H1 (cell line): ENCODE data around the gene ALDH3B1. TPM values are rescaled to one million over a fixed set of nuclear protein-coding genes. Genes with fewer than 3 reads are reported as not detected.

ENCODE experiments used
- CTCF ChIA-PET: fragments of 300-600 bp; sonication (Branson Sonifier 250); formaldehyde crosslinking; loops from one replicate; lab custom pipeline; 2021; ENCODE audit not compliant: partially characterized antibody; lab: Charles Lee
- POLR2A ChIA-PET: fragments of 300-600 bp; sonication (Branson Sonifier 250); formaldehyde crosslinking; loops from one replicate; lab custom pipeline; 2021; ENCODE audit warnings: inconsistent platforms; ENCODE audit not compliant: partially characterized antibody; lab: Charles Lee
- DNase-seq, 2 experiments: peaks; one replicate each; pipeline versions ENCODE4 v3.0.0 to v3.0.0-alpha.2; 2010 to 2022; ENCODE audit warnings: low spot score in 2 of 2, low read depth in 1 of 2, mixed read lengths in 1 of 2
- FAIRE-seq: peaks from 2 replicates; lab custom pipeline; 2011; peaks lifted over from hg19 to GRCh38; lab: Jason Lieb, UNC
- H2AFZ ChIP-seq: 2 replicates; pipeline ENCODE4 v1.8.1; 2012; ENCODE audit warnings: low read length, inconsistent platforms
- H2AK5ac ChIP-seq: 2 replicates; pipeline ENCODE4 v1.6.1; 2013; ENCODE audit warnings: low read depth, low read length
- H2BK120ac ChIP-seq: replicated peaks from 2 replicates; pipeline ENCODE3; 2013; ENCODE audit warnings: low read depth, low read length, inconsistent platforms
- H2BK12ac ChIP-seq: 2 replicates; pipeline ENCODE4 v1.6.1; 2013; ENCODE audit warnings: low read depth, low read length
- H2BK15ac ChIP-seq: 2 replicates; pipeline ENCODE4 v1.6.1; 2013; ENCODE audit warnings: low read length
- H2BK20ac ChIP-seq: 2 replicates; pipeline ENCODE4 v1.6.1; 2013; ENCODE audit warnings: low read length
- H2BK5ac ChIP-seq: 2 replicates; pipeline ENCODE4 v1.6.1; 2013; ENCODE audit warnings: low read depth, low read length
- H3K14ac ChIP-seq: 2 replicates; pipeline ENCODE4 v1.6.1; 2013; ENCODE audit warnings: inconsistent platforms; ENCODE audit not compliant: insufficient read length
- H3K18ac ChIP-seq: 2 replicates; pipeline ENCODE4 v1.6.1; 2013; ENCODE audit warnings: low read length; ENCODE audit errors: extremely low read depth
- H3K23ac ChIP-seq: 2 replicates; pipeline ENCODE4 v1.6.1; 2013; ENCODE audit warnings: inconsistent platforms; ENCODE audit not compliant: insufficient read length
- H3K23me2 ChIP-seq: 2 replicates; pipeline ENCODE4 v1.6.1; 2013; ENCODE audit warnings: low read depth, low read length
- H3K27ac ChIP-seq: 2 replicates; pipeline ENCODE4 v1.6.1; 2011; ENCODE audit warnings: low read depth, low read length, inconsistent platforms
- H3K27me3 ChIP-seq, 4 experiments: replicated peaks in 1 of 4; 1 replicate in 1 of 4; 2 replicates in 3 of 4; pipeline versions ENCODE4 v1.6.1 to v1.8.1; 2011 to 2013; ENCODE audit warnings: low read length in 3 of 4, mild to moderate bottlenecking in 3 of 4, inconsistent platforms in 2 of 4, mixed read lengths in 2 of 4, moderate library complexity in 1 of 4; ENCODE audit not compliant: control insufficient read depth in 3 of 4, insufficient read depth in 3 of 4; ENCODE audit errors: extremely low read depth in 1 of 4
- H3K36me3 ChIP-seq, 4 experiments: 2 replicates each; pipeline versions ENCODE4 v1.6.1 to v1.8.1; 2011 to 2013; ENCODE audit warnings: mild to moderate bottlenecking in 4 of 4, low read length in 3 of 4, moderate library complexity in 2 of 4, control low read depth in 1 of 4, inconsistent platforms in 1 of 4; ENCODE audit not compliant: insufficient read depth in 4 of 4, control insufficient read depth in 2 of 4
- H3K4ac ChIP-seq: replicated peaks from 2 replicates; pipeline ENCODE3; 2013; ENCODE audit warnings: low read length, low read depth, mixed read lengths, inconsistent platforms; ENCODE audit not compliant: insufficient read length
- H3K4me1 ChIP-seq, 4 experiments: replicated peaks in 1 of 4; 1 replicate in 1 of 4; 2 replicates in 3 of 4; pipeline versions ENCODE4 v1.6.1 to v1.8.1; 2011 to 2013; ENCODE audit warnings: low read length in 3 of 4, inconsistent platforms in 2 of 4, mixed read lengths in 1 of 4; ENCODE audit not compliant: insufficient read depth in 4 of 4, control insufficient read depth in 3 of 4
- H3K4me2 ChIP-seq, 2 experiments: 2 replicates each; pipeline versions ENCODE4 v1.6.1 to v1.8.1; 2011 to 2013; ENCODE audit warnings: low read depth in 2 of 2, low read length in 2 of 2, control low read depth in 1 of 2, inconsistent platforms in 1 of 2, mild to moderate bottlenecking in 1 of 2; ENCODE audit not compliant: insufficient read depth in 1 of 2
- H3K4me3 ChIP-seq, 4 experiments: fragments of 200-600, 300-600 bp in 1 of 4; sonication (generic), shearing (Covaris generic), sonication (Bioruptor Twin) in 1 of 4; 2 replicates each; pipeline versions ENCODE4 v1.5.1 to v1.8.1; 2011 to 2016; ENCODE audit warnings: low read length in 4 of 4, low read depth in 3 of 4, control low read depth in 2 of 4, inconsistent platforms in 2 of 4, mild to moderate bottlenecking in 2 of 4, mixed read lengths in 1 of 4, moderate library complexity in 1 of 4; ENCODE audit not compliant: insufficient read depth in 2 of 4; ENCODE audit errors: extremely low read depth in 1 of 4
- H3K56ac ChIP-seq: replicated peaks from 2 replicates; pipeline ENCODE3; 2013; ENCODE audit warnings: low read depth, mild to moderate bottlenecking, mixed read lengths, low read length, inconsistent platforms; ENCODE audit not compliant: insufficient read length
- H3K79me1 ChIP-seq: 2 replicates; pipeline ENCODE4 v1.6.1; 2013; ENCODE audit warnings: low read depth, low read length, control low read depth
- H3K79me2 ChIP-seq, 2 experiments: 2 replicates each; pipeline versions ENCODE4 v1.6.1 to v1.8.1; 2012 to 2013; ENCODE audit warnings: low read length in 2 of 2, mild to moderate bottlenecking in 2 of 2, inconsistent platforms in 1 of 2; ENCODE audit not compliant: insufficient read depth in 2 of 2, control insufficient read depth in 1 of 2
- H3K9ac ChIP-seq, 4 experiments: replicated peaks in 1 of 4; 1 replicate in 1 of 4; 2 replicates in 3 of 4; pipeline versions ENCODE4 v1.6.1 to v1.8.1; 2011 to 2013; ENCODE audit warnings: low read depth in 3 of 4, low read length in 3 of 4, control low read depth in 2 of 4, mild to moderate bottlenecking in 2 of 4, moderate library complexity in 2 of 4, inconsistent platforms in 1 of 4; ENCODE audit errors: extremely low read depth in 1 of 4
- H3K9me3 ChIP-seq, 2 experiments: 2 replicates each; pipeline versions ENCODE4 v1.6.1 to v1.8.1; 2012 to 2013; ENCODE audit warnings: mild to moderate bottlenecking in 2 of 2, moderate library complexity in 2 of 2, control low read depth in 1 of 2, inconsistent platforms in 1 of 2, low read depth in 1 of 2, low read length in 1 of 2, mixed read lengths in 1 of 2; ENCODE audit not compliant: insufficient read depth in 2 of 2
- H4K20me1 ChIP-seq, 2 experiments: replicated peaks in 1 of 2; 2 replicates each; pipeline versions ENCODE3 to v1.8.1; 2011 to 2013; ENCODE audit warnings: inconsistent platforms in 2 of 2, low read length in 2 of 2, mild to moderate bottlenecking in 1 of 2; ENCODE audit not compliant: insufficient read depth in 2 of 2, control insufficient read depth in 1 of 2
- H4K5ac ChIP-seq: 2 replicates; pipeline ENCODE4 v1.6.1; 2013; ENCODE audit warnings: low read length, low read depth, mixed read lengths, inconsistent platforms; ENCODE audit not compliant: insufficient read length
- H4K8ac ChIP-seq: 2 replicates; pipeline ENCODE4 v1.8.0; 2013; ENCODE audit warnings: mild to moderate bottlenecking, moderate library complexity, low read length, inconsistent platforms; ENCODE audit not compliant: insufficient read depth; ENCODE audit errors: extremely low read depth
- H4K91ac ChIP-seq: replicated peaks from 2 replicates; pipeline ENCODE3; 2013; ENCODE audit warnings: low read length, mixed read lengths, inconsistent platforms; ENCODE audit not compliant: insufficient read length
- BACH1 ChIP-seq: IDR thresholded peaks from 2 replicates; pipeline ENCODE4 v1.6.1; 2012; ENCODE audit warnings: low read length, improper control_type of control experiment
- BCL11A ChIP-seq, 2 experiments: IDR thresholded peaks; one replicate each; pipeline ENCODE4 v1.6.1; 2011; ENCODE audit warnings: low read depth in 2 of 2, low read length in 2 of 2, mild to moderate bottlenecking in 2 of 2
- CTBP2 ChIP-seq: IDR thresholded peaks from 2 replicates; pipeline ENCODE4 v1.7.0; 2011; ENCODE audit warnings: borderline replicate concordance, mild to moderate bottlenecking, moderate library complexity, mixed read lengths, low read length; ENCODE audit not compliant: insufficient read depth, insufficient read length
- EZH2 ChIP-seq: fragments of 200-600 bp; sonication (generic); IDR thresholded peaks from 2 replicates; pipeline ENCODE4 v1.7.1; 2012; ENCODE audit warnings: low read depth, mild to moderate bottlenecking, moderate library complexity, low read length, inconsistent platforms; ENCODE audit not compliant: severe bottlenecking
- HDAC6 ChIP-seq: IDR thresholded peaks from one replicate; pipeline ENCODE4 v1.7.1; 2012; ENCODE audit warnings: low read depth, mild to moderate bottlenecking, inconsistent platforms, low read length, moderate library complexity
- JUND ChIP-seq: IDR thresholded peaks from 2 replicates; pipeline ENCODE4 v1.6.1; 2011; ENCODE audit warnings: mild to moderate bottlenecking, improper control_type of control experiment, low read length
- KDM5A ChIP-seq: fragments of 200-600 bp; IDR thresholded peaks from 2 replicates; pipeline ENCODE4 v1.7.1; 2012; ENCODE audit warnings: mild to moderate bottlenecking, low read length, inconsistent platforms, mixed read lengths
- NANOG ChIP-seq: IDR thresholded peaks from 2 replicates; pipeline ENCODE4 v1.6.1; 2011; ENCODE audit warnings: low read length, low read depth, mild to moderate bottlenecking, inconsistent platforms; ENCODE audit not compliant: insufficient read depth, poor library complexity, severe bottlenecking
- POLR2AphosphoS5 ChIP-seq: IDR thresholded peaks from 2 replicates; pipeline ENCODE4 v1.6.1; 2011; ENCODE audit warnings: low read depth, low read length
- RBBP5 ChIP-seq: IDR thresholded peaks from 2 replicates; pipeline ENCODE4 v1.7.1; 2012; ENCODE audit warnings: low read depth, mild to moderate bottlenecking, inconsistent platforms, low read length, moderate library complexity, borderline replicate concordance
- RNF2 ChIP-seq: fragments of 200-900, 300-1000 bp; sonication (generic); IDR thresholded peaks from 2 replicates; pipeline ENCODE4 v1.7.1; 2016; ENCODE audit warnings: borderline replicate concordance, low read depth, mild to moderate bottlenecking, antibody characterized with exemption, low read length; ENCODE audit not compliant: poor library complexity, severe bottlenecking; ENCODE audit errors: missing control alignments
- SP4 ChIP-seq: IDR thresholded peaks from 2 replicates; pipeline ENCODE4 v1.6.1; 2012; ENCODE audit warnings: low read length, inconsistent platforms
- SUZ12 ChIP-seq: fragments of 200-600 bp; sonication (generic); IDR thresholded peaks from 2 replicates; pipeline ENCODE4 v1.6.1; 2012; ENCODE audit warnings: mild to moderate bottlenecking, inconsistent platforms, low read length, moderate library complexity, mixed read lengths
- TEAD4 ChIP-seq: IDR thresholded peaks from 2 replicates; pipeline ENCODE4 v1.6.1; 2012; ENCODE audit warnings: low read depth, low read length, inconsistent platforms, mixed read lengths
- WGBS, 2 experiments: shearing (Covaris generic) in 1 of 2; methylation state at CpG; one replicate each; pipeline versions ENCODE4 v1.1.6 to v1.1.7; 2013 to 2015; ENCODE audit warnings: low lambda C conversion rate in 2 of 2, mixed read lengths in 2 of 2, inconsistent platforms in 1 of 2, low coverage in 1 of 2, missing lambda C conversion rate in 1 of 2; ENCODE audit not compliant: insufficient replicate concordance in 2 of 2, insufficient coverage in 1 of 2, insufficient read length in 1 of 2; ENCODE audit errors: extremely low coverage in 1 of 2, missing lambda C conversion rate in 1 of 2; 5-methylcytosine and 5-hydroxymethylcytosine counted together
- polyA plus RNA-seq, 7 experiments: library from polyadenylated mRNA; depleted of rRNA in 3 of 7; stranded (reverse) in 5 of 7; unstranded in 2 of 7; fragments of >200 nt in 5 of 7; fragments of 200-250 nt in 2 of 7; gene quantifications; 1 replicate in 5 of 7; 2 replicates in 1 of 7; 4 replicates in 1 of 7; pipeline versions ENCODE4 v1.2.1 to v1.2.3, GENCODE V29; 2011 to 2013; ENCODE audit warnings: missing spikeins in 2 of 7, mixed read lengths in 2 of 7
- total RNA-seq: library from RNA; stranded (reverse); fragmentation: NEBNext Ultra II Directional; extraction: Animal tissue kit (Norgen Biotek cat#: 25700); gene quantifications from 2 replicates; pipeline ENCODE4 v1.2.1, GENCODE V29; 2021

ALDH3B1 gene
- total and polyA plus RNA-seq, 2 of the 8 experiments (the other 6 are each of a cell fraction or from before 2014, with no cell fraction given): 0.32 to 0.47 TPM

- H3K27me3 ChIP-seq: no peaks in the 10 kb centered on the region
- no peak overlapping the region for H2BK12ac ChIP-seq
- ChIA-PET CTCF (interaction anchor here (1.1 to 1.3 kb wide), 3 partner anchors 9 to 181 kb away, joined by 3 to 4 read pairs (median 4); no protein-coding TSS in a partner anchor), POLR2A (interaction anchor here (1.3 to 1.7 kb wide), 4 partner anchors 10 to 25 kb away, joined by 3 to 5 read pairs (median 4); partner anchors contain the start of gene TCIRG1)
- peaks cover 0 to 19% of the 10 kb centered on the region in 2 experiments; a peak in 2 of 4 replicates for H3K79me2 ChIP-seq
- no peak for FAIRE-seq
- H3K4me1 ChIP-seq: peaks cover 0 to 8% (median 6%) of the 10 kb centered on the region in 4 experiments; a peak in 5 of 7 replicates
- no peak overlapping the region for H3K23ac ChIP-seq
- no peak overlapping the region for H2BK15ac ChIP-seq
- H3K36me3 ChIP-seq: peaks cover 0 to 7% (median under 1%) of the 10 kb centered on the region in 4 experiments; a peak in 3 of 8 replicates
- H2AK5ac ChIP-seq: no peak overlapping the region
- H3K27ac ChIP-seq: no peak overlapping the region
- no peaks in the 10 kb centered on the region for H3K9me3 ChIP-seq
- no peak for DNase-seq
- H4K91ac ChIP-seq: no peak overlapping the region
- H3K18ac ChIP-seq: no peak overlapping the region
- peaks cover 11% of the 10 kb centered on the region for H3K79me1 ChIP-seq
- H3K4ac ChIP-seq: no peak overlapping the region
- H4K5ac ChIP-seq: no peak overlapping the region
- no peak overlapping the region for H3K4me2 ChIP-seq
- peaks cover 3% of the 10 kb centered on the region; the same call in 1 of the 2 replicates for H3K23me2 ChIP-seq
- H2BK20ac ChIP-seq: no peak overlapping the region
- 96% methylated on average over 21 of the region's 21 CpGs; no CpG with 5 or more reads in 1 of the 2 experiments for WGBS, 2 experiments
- H3K9ac ChIP-seq: no peak overlapping the region
- H4K8ac ChIP-seq: no peak overlapping the region
- no peak overlapping the region for H3K14ac ChIP-seq
- peaks cover 0 to 1% of the 10 kb centered on the region in 2 experiments for H4K20me1 ChIP-seq
- no peak overlapping the region for H2BK120ac ChIP-seq
- H2BK5ac ChIP-seq: no peak overlapping the region
- H2AFZ ChIP-seq: no peak overlapping the region
- no peak overlapping the region for H3K56ac ChIP-seq
- H3K4me3 ChIP-seq: no peak overlapping the region
- TF ChIP-seq HDAC6 (no peak), EZH2 (no peak), POLR2AphosphoS5 (no peak), SUZ12 (no peak), KDM5A (no peak), BACH1 (no peak), TEAD4 (no peak), BCL11A (IDR thresholded peaks at IDR 0.05; ENCODE audit: low read depth in 2 of 2, low read length in 2 of 2) (no peak), CTBP2 (no peak), RNF2 (no peak), RBBP5 (no peak), NANOG (no peak), SP4 (no peak), JUND (no peak)
Measured at GRCh38 chr11:68027667-68028066, 17.5 kb downstream of the ALDH3B1 start.
